ENCODE data around the gene EPPIN.

- TF ChIP-seq CTCF (IDR thresholded peaks at IDR 0.05 in 8 of 11, conservative IDR thresholded peaks at IDR 0.05 in 3 of 11): peak in 10 of 11 experiments; percentile 31 to 66 (median 48)
- no peak for TF ChIP-seq POLR2AphosphoS5 (IDR thresholded peaks at IDR 0.05)
- TF ChIP-seq POLR2A (IDR thresholded peaks at IDR 0.05): no peak
Observed at GRCh38 chr20:45592574-45593189, 45.5 kb upstream of the EPPIN start.
